Stimulated activated CD8-positive, alpha-beta memory T cell treated with anti-CD3 and anti-CD28 coated beads, Interleukin-4, amount 100 ng/mL, for 1 hour (primary cell): ENCODE measurements around the gene STK17B.

ENCODE experiments used
- DNase-seq, 2 donors: peaks; one replicate each; pipeline ENCODE4 v3.0.0-alpha.2; 2020; ENCODE audit warnings: low read depth in 2 of 2, low spot score in 1 of 2

The STK17B gene

DNA sequence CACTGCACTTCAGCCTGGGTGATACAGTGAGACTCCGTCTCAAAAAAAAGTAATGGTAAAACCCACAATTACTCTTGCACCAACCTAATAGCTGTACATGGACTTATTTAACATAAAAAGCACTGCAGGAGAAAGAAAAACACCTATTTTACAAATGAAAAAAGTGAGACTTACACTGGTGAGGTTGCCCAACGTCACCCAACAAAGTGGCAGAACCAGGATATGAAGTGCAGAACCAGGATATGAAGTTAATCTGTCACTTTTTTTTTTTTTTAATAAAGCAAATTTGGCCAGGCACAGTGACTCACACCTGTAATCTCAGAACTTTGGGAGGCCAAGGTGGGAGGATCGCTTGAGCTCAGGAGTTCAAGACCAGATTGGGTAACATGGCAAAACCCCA, 13.5 kb upstream of the STK17B start:
- no peak for DNase-seq

DNA sequence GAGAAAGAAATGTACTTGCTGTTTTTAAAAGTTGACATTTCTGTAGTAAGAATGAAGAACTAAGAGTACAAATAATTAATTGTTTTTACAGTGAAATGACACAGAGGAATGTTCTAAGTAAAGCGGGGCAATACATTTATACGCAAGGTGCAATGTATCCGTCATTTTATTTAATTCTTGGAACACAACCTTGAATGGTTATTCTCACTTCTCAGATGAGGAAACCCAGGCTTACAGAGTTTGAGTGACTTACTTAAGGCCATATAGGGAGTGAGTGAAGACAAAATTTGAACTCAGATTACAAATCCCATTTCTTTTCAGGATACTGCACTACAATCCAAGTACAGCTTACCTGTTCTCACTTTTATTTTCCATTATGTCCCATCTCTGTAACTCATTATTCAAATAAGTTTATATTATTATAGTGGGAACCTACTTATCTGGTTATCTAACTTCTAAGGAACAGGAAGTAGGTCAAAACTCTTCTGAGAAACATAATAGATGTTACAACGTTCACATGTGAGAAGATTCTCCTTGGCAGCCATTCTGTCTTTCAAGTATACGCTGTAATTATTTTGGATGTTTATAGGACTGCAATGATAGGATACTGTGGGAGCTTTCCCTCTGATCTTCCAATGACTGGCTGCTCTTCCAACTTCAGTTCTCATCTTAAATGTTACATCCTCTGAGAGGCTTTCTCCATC, 12.3 kb upstream of the STK17B start:
- DNase-seq: no peak

DNA sequence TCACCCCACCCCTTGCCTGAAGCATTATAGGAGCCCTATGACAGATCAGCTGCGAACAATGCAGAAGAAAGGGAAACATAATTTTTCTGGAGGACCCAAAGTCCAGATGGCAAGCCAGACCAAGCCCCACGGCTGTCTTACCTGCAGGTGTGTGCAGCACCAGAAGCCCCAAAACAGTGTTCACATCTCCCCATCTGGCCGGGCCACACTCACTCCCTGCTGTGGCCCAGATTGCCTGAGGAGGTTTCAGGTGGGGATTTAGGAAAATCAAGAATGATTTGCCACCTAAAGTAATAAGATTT, 11.7 kb upstream of the STK17B start:
- no peak for DNase-seq

DNA sequence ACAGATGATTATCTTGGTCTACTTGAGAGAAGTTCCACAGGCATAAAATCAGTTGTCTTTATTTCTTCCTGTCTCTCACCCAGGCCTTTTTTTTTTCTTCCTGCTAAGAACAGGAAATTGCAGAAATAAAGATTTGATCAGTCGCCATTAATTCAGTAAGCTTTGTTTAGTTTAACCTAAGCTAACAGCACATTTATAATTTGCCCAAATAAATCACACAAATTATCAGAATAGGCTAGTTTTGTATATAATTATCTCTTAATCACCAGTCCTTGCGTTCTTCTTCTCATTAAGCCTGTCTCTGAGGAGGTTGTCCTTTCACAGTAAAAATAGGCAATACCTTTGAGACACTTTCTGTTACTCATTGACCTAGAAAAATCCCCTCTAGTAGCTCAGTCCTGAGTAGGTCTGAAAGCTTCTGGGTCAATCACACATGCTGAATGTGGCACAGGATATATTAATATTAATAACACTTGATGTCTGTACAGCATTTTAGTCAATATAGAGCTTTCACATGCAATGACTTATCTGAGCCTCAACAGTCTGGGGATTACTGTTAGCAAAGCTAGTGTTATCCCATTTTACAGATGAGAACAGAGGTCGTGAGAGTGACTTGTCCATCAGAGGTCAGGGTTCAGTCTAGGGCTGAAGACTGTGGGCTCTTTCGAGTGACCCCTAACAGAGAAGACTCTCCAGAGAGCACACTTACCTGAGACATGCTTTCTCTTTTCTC, 11.2 kb upstream of the STK17B start:
- DNase-seq: no peak

DNA sequence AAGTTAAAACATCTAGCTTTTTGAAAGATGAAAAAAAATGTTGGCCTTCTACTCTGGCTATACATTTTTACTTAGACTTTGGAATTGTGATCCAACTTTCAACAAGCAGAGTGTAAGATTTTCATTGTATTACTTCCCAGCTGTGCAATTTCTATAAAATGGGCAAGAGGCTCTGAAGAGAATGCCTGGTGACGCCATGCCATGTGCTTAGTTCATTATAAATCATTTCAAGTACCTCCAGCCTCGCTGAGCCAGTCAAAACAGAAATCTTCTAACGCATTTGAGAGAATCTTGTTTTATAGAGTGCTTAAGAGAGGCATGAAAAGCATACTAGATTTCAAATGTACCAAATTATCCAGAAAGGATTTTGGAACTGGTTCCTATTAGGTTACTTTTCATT, 10.1 kb upstream of the STK17B start:
- no peak for DNase-seq

DNA sequence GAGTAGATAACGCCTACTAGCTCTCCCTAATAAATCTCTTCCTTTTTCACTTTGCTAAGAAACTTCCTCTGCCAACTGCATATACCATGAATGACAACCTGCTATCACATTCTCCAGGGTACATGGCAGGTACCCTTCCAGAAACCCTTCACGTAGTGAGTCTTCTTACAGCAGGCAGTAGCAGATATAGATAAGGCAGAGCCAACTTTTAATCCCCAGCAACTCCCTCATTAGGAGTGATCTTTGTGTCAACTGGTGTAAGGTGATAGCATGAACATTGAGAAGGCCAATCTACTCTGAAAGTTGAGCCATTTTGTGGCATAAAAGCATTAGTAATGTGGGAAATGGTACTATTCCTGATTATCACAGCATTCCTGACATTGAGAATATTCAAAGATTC, 5.7 kb upstream of the STK17B start:
- DNase-seq: no peak

DNA sequence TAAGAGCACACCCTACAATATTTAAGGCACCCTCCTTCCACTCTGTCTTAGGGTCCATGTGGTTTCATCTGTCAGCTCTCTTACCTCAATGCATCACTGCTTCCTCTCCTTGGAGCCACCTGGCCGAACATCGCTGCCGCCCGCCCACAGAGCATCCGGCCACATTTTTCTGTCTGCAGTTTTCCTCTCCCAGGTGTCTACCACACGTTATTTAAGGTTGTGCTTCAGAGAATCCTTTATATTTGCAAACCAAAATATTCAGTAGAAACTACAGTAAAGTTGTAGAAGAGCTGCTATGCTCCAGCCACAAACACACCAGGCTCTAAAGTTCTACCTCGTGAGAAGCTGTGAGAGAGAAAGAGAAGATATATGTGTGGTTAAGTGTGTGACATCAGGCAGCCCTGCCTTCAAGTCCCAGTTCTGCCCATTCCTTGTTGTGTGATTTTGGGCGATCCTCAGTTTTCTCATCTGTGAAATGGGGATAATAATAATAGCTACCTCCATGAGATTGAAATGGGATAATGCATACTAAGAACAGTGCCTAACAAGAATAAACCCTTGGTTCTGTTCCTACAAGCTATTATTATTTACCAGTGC, 4.9 kb upstream of the STK17B start:
- peak; percentile 49 to 74 for DNase-seq

DNA sequence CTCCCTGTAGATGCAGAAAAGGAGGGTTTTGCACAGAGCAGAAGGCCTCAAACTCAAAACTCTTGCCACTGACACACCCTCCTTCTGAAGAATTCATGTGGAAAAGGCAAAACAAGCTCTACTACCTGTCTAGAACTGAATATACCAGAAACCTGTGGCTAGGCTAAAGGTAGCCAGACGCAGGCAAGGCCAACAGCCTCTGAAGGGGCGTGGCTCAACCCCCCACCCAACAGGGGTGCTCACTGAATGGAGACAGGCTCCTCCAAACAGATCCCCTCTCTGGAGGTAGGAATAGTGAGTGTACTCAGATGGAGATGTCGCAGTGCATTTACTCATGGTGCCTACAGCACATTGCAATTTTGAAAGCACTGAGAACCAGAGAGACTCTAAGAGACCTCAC, 3.0 kb upstream of the STK17B start:
- DNase-seq: no peak

DNA sequence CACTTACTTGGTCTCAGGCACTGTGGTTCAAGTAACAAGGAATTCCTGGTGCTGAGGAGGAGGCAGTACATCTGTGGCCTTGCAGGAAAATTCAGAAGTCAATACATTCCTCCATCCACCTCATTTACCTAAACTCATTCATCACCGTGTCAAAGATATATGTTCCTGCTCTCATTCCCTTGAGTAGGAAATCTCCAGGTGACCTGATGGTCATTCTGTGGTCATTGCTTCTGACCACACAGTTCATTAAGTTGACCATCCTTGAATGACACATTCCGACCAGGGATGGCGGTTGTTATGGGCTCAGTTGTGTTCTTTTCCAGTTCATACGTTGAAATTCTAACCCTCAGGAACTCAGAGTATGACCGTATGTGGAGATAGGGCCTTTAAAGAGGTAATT, 2.1 kb upstream of the STK17B start:
- no peak for DNase-seq

DNA sequence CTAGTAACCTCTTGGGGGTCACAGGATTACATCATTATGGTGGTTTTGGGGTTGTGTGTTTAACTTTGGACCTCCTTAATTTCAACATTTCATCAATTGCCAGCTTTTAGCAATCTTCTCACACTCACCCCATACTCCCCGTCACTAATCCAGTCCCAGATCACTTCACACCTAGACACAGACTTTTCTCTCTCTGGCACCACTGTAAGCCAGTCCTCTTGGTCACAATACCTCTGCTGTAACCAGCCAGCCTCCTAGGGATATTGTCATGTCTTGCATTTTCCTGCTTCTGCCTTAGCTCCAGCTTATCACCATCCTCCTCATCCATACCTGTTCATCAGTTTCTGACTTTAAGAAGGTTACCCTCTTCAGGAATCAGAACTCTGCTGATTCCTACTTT, 1.6 kb upstream of the STK17B start:
- DNase-seq: no peak

DNA sequence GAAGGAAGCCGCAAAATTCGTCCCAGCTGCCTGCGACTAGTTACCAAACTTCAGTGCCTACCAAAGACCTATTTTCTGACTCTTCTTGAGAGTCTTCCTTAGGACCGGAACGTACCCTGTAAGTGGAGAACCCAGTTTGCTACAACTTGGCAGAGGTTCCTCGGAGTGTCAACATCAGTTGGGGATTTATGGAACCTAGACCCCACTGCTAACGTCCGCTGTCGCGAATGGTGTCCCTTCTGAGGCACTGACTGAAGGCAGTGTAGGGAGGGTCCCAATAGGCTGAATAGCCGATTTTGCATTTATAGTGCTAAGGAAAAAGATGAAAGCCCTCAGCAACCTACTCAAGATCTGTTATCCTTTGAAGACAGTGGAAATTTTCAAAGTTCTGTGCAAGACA, 568 bp upstream of the STK17B start:
- no peak for DNase-seq

DNA sequence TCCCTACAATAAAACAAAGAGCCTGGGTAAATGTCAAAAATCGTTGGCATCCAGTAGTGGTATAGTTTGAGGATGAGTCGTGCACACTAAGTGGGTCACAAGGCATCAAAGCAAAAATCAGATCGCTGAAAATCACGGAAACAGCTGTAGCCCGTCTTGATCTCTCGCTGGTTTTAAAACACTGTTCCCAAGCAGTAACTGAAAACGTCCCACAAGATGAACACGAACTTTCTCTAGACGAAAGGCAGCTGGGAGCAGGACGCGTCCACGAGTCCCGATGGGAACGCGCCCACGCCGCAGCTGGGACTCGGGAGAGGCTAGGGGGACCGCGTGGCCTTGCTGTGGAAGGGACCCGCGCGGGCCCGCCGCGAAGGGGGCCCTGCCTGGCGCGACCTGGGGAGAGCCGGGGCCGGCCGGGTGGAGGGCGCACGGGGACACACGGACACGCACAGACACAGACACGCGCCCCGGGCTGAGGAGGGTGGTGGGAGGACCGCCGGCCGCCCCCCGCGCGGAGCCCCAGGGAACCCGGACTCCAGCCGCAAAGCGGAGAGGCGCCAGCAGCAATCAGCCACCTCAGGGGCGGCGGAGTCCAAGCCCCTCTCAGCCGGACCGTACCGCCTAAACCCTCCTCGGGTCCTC, 651 bp downstream of the STK17B start:
- DNase-seq: no peak

DNA sequence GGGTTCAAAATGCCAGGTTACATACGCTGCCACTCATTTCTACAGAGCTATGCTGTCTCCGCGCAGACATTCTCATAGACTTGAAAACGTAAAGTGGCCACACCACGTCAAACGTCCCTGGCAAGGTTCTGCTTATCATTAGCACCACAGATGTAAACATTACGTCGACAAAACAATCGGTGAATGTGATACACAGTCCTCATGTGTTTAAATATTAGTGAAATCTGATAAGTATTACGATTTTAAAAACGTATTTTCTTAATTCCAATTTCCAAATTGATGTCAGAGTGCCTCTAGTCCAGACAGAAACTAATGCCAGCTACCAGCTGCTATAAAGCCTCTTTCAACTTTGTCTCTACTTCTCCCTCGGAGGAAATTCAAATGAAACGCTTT, 1.2 kb downstream of the STK17B start:
- DNase-seq: no peak

DNA sequence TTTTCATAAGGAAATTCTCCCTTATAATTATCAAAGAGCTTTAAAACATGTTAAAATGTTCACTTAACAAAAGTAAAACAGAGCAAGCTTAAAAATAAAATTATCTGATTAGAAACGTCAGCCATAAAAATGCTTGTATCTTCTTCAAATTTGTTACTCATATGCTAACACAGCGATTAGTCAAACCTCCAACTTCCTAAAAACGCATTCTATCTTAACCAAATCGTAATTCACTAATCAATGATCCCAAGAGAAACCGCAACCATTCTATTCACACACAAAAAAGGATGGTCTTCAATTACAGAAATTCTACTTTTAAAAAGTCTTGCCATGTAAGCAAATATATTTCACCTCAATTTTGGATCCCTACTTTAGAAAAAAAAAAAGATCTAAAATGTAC, 1.9 kb downstream of the STK17B start:
- no peak for DNase-seq

DNA sequence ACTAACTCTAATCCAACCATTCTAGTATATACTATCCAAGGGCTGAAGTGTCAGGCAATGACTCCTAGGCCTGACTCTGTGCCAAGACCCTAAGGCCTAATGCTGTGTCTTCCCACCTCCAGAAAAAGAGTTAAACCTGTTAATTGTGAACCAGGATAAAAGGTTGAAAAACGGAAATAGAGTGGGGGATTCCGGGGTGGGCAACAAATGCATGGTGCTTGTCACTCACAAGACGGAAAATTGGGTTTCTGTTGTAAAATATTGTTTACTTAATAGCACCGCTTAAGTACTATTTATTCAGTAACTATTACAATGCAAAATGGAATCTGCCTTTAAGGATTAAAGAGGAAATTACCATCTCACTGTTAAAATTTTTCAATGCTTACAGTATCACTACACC, 3.2 kb downstream of the STK17B start:
- DNase-seq: no peak

DNA sequence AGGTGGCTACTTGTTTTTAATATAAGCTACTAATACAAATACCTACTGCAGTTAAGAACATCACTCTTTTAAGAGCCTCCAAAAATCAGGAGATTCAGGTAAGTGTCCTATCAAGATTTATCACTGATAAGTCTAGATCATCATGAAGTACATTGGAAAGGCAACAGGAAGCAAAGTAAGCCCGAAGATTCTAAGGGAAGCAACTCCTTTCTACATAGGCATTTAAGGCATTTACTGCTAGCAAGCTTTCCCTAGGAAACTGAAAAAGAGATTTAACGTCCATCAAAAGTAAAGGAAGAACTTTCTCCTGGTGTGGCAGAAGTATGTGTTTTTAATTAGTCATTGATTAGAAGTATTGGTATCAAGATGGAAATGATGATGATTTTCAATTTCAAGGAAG, 3.7 kb downstream of the STK17B start:
- DNase-seq: no peak

DNA sequence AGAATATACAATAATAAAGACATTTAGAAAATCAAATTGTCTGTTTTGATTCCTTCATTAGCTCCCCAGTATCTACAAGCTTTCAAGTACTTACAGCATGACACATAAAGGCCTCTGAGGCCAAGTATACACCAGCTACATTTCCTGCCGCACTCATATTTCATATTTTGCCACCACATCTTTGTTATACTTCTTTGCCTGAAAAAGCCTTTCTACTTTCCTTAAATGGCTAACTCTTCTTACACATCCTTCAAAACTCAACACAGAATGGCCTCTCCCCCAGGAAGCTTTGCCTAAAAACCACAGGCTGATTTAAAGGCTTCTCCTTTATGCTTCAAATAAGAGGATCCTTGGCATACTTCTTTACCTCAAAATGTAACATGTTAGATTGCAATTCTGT, 4.5 kb downstream of the STK17B start:
- no peak for DNase-seq

DNA sequence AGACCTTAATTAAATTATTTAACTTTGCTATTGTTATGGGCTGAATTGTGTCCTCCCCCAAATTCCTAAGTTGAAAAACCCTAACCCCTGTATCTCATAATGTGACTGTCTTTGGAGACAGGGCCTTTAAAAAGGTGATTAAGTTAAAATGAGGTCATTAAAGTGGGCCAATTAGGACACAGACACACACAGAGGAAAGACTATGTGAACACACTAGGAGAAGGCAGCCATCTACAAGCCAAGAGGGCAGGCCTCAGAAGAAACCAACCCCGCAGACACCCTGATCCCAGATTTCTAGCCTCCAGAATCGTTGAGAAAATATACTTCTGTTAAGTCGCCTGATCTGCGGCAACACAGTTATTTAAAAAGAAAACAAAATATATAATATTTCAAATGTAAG, 6.4 kb downstream of the STK17B start:
- DNase-seq: no peak

DNA sequence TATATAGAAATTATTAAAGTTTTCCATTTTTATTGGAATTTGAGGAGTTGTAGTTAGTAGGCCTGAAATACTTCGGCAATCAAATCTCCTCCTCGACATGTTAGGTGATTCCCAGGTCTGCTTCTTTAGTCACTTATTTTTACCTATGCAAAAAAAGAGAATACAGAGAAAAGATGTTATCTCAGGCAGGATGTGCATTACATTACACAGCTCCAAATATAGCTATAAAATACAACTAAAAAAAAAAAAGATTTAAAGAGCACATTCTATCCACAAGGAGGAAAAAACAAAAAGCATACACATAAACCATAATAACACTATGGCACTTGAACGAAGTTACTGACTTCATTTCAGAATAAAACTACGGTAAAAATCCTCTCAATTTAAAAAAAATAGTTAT, 8.1 kb downstream of the STK17B start:
- DNase-seq: no peak

DNA sequence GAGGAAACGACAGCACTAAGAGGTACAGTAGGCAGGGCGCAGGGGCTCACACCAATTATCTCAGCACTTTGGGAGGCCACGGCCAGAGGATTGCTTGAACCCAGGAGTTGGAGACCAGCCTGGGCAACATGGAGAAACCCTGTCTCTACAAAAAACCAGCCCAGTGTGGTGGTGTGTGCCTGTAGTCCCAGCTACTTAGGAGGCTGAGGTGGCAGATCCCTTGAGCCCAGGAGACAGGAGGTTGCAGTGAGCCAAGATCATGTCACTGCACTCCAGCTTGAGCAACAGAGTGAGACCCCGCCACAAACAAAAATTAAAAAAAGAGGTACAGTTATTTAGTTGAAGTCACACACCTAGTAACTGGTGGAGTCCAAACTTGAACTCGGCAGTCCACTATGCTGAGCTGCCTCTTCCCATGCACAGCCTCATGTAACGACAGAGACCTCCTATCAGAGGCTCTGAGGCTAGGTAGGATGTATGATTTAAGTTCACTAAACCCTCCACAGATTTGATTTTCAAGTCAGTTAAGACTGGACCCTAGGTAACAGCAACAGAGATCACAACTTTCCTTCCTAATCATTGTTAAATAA, 8.7 kb downstream of the STK17B start:
- no peak for DNase-seq

DNA sequence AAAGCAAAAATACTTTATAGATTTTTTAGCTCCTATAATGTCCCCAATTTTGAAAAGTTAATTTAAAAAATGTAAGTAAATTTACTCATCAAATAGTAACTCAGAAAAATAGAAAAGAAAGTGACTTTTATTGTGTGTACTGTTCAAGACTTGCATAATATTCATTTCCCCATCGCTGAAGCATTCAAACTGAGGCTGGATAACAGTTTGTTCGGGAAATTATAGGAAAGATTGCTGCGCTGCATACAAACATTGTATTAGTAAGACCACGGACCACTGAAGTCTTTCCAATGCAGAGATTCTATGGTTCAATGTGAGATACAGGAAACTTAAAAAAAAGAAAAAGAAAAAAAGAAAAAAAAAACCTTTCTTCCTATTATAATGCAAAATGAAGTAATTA, 10.4 kb downstream of the STK17B start:
- no peak for DNase-seq

DNA sequence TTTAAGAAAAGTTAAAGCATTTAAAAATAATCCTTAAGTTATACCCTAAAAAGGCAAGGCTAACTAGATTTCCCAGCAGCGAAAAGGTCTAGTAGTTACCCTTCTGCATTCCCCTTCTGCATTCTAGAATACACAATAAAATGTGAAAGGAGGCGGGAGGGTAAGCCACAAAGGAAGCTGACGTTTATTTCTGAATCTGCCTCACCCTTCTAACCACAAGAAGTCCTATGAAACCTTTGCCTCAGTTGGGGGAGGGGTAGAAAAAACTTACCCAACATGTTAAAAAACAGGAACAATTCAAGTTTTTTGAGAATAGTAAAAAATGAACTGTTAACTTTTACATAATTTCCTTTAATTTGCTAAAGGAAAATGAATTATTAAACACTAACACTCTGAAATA, 11.3 kb downstream of the STK17B start:
- DNase-seq: no peak
